ENCODE data around the gene ULBP3.
"Not testable (repeated sequence)": the region's sequence is repeated elsewhere in the genome, so short reads cannot be mapped to it uniquely, and the experiment has no call there.

The ULBP3 gene

DNA sequence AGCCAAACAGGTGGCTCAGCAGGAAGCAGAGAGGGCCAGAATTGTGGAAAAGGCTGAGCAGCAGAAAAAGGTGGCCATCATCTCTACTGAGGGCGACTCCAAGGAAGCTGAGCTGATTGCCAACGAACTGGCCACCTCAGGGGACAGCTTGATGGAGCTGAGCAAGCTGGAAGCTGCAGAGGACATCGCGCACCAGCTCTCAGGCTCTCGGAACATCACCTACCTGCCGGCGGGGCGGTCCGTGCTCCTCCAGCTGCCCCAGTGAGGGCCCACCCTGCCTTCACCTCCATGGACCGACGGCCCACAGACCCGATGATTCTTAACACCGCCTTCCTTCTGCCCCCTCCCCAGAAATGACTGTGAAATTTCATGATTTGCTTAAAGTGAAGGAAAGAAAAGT is 25.8 kb downstream of the ULBP3 start:
- DNase-seq = no peak

DNA sequence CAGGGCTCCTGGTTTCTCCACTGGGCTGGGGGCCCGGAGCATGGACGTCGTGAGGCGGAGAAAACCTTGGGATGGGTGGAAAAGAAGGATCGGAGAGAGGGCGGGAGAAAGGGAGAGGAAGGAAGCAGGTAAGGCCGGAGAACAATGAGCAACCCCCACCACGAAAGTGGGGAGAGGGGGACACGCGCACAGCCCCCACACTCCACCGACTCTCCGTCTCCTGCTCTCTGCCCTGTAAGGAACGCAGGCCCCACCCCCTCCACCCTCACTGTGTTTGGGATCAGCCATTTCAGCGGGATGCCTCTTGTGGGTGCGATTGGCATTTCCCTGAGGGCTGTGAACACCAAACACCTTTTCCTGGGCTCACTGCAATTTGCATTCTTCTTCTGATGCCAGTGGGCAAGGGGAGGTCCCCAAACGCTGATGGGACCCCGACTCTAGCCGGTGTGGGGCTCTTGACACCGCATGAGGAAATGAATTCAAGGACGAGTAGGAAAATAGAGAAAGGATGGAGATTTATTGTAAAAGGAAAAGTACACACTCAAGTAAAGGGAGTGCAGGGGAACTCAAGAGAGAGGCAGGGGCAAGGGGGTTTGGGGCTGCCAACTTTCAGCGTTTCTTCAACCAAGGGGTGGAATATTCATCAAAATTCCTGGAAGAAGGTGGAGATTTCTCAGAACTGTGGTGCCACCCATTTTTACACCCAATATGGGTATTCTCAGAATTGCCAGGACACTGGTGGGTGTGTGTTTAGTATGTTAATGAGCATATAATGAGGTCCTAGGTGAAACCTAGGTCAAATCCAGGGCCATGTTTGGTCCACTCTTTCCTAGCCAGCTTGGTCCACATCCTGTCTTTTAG is 30.5 kb downstream of the ULBP3 start:
- DNase-seq = no peak

DNA sequence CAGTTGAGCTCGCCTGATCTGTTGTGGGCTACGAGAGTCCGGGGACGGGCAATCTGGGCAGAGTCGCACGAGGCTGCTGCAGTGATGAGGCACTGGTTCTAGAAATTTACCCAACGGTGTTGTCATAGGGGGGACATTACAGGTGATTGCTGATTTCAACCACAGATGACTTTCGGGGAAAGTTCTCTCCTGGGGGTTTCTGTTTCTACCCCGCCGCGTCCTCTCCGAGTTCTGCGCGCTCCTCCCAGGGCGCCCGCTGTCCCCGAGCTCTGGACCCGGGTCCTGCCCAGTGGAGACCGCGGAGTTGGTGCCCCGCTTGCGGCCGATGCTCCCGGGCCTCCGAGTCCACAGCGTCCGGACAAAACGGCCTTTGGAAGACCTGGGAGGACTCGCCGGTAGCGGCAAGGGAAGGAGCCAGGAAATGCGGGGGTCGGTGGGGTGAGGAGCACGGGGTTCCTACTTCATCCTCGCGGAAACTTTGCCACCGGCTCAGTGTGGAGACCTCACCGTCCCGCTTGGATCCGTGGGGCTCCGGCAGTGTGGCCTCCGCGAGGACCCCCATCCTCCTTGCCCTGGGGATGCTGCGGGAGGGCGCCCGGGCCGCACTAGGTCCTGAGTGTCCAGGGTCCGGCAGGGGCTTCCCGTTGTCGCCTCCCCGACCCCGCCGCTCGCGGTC is 31.3 kb downstream of the ULBP3 start:
- no peak for DNase-seq

- DNase-seq = no peak
These were observed 32.8 kb downstream of the ULBP3 start for GRCh38 chr6:150036081-150036480.

DNA sequence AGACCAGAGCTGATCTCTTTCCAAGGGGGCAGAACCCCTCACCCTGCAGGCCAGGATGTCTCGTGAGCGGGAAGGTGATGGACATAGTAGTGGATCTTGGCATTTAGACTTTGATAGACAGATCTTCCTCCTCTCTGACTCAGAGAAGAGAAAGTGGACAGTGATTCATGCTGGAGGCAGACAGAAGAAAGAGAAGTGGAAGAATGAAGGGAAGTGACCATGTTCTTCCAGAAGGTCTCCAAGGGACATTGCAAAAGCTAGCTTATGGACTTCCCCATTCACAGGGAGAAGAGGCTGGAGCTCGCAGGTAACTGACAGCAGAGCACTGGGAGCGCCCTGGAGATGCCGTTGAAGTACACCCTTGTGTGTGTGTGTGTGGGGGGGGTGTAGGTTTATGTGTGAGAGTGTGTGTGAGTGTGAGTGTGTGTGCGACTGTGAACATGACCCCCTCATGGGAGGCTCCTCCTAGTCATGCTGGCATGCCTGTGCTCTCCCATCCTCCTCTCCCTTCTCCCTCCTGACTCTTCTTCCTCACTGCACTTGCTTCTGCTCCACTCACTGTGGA is 35.6 kb downstream of the ULBP3 start:
- DNase-seq = no peak

- no peak for DNase-seq
These were observed 36.3 kb downstream of the ULBP3 start for GRCh38 chr6:150032598-150032997.

GRCh38 chr6:150030611-150031010 is 38.3 kb downstream of the ULBP3 start:
- DNase-seq = no peak

DNA sequence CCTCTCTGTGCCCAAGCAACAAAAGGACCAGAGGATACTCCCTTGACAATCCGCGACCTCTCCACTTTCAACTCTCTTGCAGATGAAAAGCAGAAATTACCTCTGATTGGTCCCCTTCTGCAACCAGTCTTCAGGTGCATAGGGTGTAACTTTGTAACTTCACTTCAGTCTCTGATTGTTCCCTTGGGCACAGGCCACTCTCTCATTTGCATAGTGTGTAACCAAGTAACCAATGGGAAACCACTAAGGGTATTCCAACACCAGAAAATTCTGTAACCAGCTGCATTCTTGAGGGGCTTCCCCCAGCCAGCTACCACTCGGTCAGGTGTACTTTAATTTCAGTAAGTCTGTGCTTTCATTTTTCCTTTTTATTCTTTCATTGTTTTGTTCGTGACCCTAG is 39.2 kb downstream of the ULBP3 start:
- no peak for DNase-seq

GRCh38 chr6:150029276-150029675 is 39.6 kb downstream of the ULBP3 start:
- no peak for DNase-seq

DNA sequence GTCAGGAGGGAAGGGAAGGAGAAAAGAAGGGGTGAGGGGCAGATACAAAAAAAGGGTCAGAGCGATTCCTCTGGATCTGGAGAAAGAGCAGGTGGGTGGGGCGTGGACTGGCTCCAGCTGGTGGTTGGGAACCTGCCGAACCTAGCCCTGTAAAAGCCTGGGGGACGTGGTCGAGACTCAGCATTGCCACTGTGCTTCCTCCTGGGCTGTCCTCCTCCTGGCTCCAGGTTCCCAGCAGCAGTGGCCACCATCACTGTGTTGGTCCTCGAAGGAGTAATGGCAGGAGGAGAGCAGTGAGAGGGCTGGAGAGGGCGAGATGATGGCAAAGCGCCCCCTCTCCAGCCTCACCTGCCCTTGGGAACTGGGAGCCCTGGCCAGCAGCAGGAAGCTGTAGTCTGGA is 40.1 kb downstream of the ULBP3 start:
- DNase-seq = no peak

DNA sequence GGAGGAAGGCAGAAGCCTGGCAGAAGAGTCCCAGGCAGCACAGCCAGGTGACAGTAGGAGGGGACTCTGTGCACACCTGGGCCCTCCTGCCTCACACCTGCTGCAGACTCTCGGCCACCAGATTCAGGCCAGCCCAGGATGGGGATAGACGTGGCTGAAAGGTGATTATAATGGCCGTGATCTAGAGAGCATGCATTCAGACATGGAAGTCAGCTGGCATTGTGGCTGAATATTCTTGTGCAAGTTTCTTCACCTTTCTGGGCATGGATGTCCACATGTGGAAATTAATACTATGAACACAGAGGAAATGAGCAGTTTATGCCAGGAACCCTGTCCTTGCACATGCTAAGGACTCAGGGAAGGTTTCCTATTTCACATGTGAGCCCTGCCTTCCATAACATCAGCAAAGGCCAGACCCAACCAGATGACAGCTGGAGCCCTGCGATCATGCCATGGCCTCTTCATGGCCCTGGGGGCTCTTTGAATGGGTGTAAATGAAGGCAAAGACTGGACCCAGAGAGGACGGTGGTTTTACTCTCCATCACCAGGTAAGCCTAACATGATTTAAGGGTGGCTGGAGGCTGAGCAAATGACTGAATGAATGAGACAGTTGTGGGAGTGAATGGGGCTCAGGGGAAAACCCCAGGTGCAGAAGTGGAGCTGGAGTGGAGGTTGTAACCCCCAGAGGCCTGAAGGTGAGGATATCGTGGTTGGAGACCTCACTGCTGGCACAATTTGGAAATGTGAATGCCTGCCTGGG is 40.9 kb downstream of the ULBP3 start:
- no peak for DNase-seq

GRCh38 chr6:150026976-150027805 is 41.7 kb downstream of the ULBP3 start:
- DNase-seq = no peak

DNA sequence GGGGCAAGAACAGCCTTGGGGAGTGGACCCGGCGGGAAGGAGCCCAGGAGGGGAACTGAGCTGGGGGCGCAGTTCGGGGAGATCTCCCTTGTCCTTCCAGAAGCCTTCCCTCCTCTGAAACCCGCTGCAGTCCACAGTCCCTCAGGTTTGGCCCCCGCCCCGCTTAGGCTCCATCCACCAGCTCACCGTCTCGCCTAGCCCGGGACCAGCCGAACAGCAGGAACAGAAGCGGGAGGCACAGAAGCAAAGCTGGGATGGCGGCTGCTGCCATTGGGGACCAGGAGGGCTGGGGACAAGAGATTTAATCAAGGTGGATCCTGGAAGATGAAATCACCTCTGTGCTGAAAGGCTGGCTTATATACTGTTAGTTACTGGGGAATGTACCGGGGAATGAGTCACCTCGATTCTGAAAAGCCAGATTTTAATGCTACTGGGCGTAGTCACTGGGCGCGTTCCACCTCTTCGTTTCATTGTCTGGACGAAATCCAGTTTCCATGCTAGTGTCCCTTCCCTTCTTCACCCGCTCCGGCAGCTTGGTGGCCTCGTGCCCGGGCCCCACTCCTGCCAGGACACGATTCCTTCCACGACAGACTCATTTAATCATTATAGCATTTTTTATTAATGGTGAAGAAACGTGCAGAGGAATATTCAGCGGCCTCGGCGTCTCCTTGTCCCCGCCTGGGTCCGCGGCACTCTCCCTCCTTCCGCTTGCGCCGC is 43.6 kb downstream of the ULBP3 start, which contains the start of gene RAET1L:
Gene RAET1L (minus strand): TSS at position 332 of the 717 bp plus-strand sequence. CDS start 61 bp downstream, at position 271.
- no peak for DNase-seq

DNA sequence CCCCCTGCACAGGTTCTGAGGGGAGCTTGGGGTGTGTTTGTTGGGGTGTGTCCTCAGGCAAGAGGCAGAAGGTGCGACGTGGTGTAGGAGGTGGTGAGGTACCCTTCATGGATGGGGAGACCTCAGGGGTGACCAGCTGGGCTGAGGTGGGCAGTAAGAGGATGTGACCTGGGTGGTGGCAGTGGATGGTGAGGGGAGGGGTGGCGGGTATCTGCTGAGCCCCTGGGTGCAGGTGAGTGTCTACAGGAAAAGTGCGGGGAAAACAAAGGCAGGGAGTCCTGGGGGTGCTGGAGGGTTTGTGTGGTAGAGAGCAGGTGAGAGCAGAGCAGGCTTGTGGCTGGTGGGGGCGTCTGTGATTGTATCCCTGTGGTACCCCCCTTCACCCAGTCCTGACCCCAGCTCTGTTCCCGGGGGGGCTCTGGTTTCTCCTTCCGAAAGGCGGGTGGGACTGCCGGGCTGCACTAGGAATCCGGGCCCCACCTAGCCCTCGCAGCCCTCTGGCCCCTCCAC is 44.2 kb downstream of the ULBP3 start:
- DNase-seq = no peak

- not testable (repeated sequence) for DNase-seq
These were observed 44.9 kb downstream of the ULBP3 start for GRCh38 chr6:150024021-150024420.

GRCh38 chr6:150021870-150022269 is 47.1 kb downstream of the ULBP3 start:
- DNase-seq = not testable (repeated sequence)

DNA sequence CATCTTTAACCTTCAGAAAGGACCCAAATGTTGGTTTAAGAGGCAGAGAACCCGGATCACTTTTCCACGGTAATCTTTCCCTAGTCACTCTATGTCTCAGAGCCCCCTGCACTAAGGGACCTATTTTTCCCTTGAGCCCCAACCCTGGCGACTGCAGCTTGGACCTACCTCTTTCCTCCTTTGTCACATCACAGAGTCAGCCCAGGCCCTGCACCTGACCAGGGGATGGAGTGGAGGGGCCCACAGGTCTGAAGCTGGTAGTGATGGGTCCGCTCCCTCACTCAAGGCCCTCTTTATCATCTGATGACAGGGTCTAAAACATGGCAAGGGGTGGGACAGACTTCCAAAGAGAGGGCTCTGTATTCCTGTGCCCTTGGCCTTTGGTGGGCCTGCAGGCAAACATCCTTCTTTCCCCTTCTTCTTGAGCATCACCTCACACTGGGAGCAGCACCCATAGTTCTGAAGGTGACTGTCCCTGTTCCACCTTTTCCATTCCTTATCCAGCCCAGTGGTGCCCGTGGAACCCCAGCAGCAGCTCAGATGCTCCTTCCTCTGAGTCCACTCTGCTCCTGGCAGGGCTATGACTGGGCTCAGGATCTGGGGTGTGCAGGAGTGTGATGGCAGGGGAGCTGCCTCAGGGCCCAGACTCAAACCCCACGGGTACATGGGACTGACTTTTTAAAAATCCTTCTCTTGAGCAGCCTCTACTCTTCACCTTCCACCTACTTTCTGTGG is 49.9 kb downstream of the ULBP3 start:
- DNase-seq = no peak

DNA sequence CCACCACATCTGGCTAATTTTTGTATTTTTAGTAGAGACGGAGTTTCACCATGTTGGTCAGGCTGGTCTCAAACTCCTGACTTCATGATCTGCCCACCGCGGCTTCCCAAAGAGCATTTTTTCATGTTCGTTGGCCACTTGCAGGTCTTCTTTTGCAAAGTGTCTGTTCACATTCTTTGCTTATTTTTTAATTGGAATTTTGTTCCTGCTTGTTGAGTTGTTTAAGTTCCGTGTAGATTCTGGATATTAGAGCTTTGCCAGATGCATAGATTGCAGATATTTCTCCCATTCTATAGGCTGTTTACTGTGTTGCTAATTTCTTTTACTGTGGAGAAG is 51.8 kb downstream of the ULBP3 start:
- not testable (repeated sequence) for DNase-seq

DNA sequence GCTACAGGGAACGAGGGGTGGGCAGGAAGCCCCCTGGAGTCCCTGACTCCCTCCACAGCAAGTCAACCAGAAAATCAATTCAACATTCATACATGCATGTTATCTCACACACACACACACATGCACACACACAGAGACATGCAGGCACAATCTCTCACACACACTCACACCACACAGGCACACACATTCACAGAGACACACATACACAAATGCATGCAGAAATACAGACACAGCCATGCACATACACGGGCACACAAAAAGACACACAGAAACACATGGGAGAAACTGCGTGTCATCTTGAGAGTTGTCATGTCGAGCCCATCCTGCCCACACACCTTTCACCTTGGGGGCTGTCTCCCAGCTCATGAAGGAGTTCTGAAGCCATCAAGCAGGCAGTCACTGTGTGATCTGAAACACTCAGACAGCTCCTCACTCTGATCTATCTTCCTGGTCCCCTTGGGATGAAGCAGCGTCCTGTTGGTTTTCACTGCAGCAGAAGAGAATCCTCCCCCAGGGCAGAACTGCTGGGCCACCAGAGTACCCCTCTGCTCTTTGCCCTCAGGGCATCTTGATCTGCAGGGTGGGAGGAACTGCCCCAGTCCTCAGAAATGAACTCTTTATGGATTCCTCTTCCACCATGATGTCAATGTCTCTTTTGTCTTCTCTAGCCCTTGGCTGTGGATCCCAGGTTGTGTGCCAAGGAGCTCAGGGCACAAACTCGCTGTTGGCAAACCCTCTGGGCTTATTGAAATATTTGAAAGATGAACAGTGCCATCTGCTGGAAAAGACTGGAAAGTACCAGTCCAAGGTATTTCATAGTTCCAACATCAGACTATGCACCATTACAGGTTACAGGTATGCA is 52.4 kb downstream of the ULBP3 start:
- DNase-seq = peak in 11 of 14 donors; percentile 4 to 65 (median 39)
